HUES64 (cell line): ENCODE measurements around the gene BIVM. TPM values are rescaled to one million over a fixed set of nuclear protein-coding genes. Genes with fewer than 3 reads are reported as not detected.

ENCODE experiments used
- H3K27ac ChIP-seq: 2 replicates; pipeline ENCODE4 v1.7.0; 2013; ENCODE audit warnings: low read depth, low read length, inconsistent platforms
- H3K27me3 ChIP-seq: 2 replicates; pipeline ENCODE4 v1.6.1; 2013; ENCODE audit warnings: mild to moderate bottlenecking, low read length; ENCODE audit not compliant: insufficient read depth
- H3K36me3 ChIP-seq: 2 replicates; pipeline ENCODE4 v1.6.1; 2013; ENCODE audit warnings: mild to moderate bottlenecking, low read length; ENCODE audit not compliant: insufficient read depth
- H3K4me1 ChIP-seq: 2 replicates; pipeline ENCODE4 v1.6.1; 2013; ENCODE audit warnings: mild to moderate bottlenecking, low read length, moderate library complexity; ENCODE audit not compliant: insufficient read depth
- H3K4me3 ChIP-seq: 2 replicates; pipeline ENCODE4 v1.5.1; 2013; ENCODE audit warnings: mild to moderate bottlenecking, low read length, moderate library complexity
- H3K9ac ChIP-seq: 2 replicates; pipeline ENCODE4 v1.6.1; 2013; ENCODE audit warnings: mild to moderate bottlenecking, low read depth, low read length
- H3K9me3 ChIP-seq: 2 replicates; pipeline ENCODE4 v1.6.1; 2013; ENCODE audit warnings: low read depth, low read length; ENCODE audit not compliant: insufficient read depth
- WGBS: fragments of 150-250, 120-280 bp; methylation state at CpG from one replicate; pipeline ENCODE4 v1.1.7; 2013; ENCODE audit warnings: missing lambda C conversion rate; 5-methylcytosine and 5-hydroxymethylcytosine counted together
- polyA plus RNA-seq, 2 experiments: library from polyadenylated mRNA; stranded (reverse); fragments of 50-300 nt; gene quantifications; one replicate each; pipeline ENCODE4 v1.2.3, GENCODE V29; 2013

The BIVM gene, protein sequence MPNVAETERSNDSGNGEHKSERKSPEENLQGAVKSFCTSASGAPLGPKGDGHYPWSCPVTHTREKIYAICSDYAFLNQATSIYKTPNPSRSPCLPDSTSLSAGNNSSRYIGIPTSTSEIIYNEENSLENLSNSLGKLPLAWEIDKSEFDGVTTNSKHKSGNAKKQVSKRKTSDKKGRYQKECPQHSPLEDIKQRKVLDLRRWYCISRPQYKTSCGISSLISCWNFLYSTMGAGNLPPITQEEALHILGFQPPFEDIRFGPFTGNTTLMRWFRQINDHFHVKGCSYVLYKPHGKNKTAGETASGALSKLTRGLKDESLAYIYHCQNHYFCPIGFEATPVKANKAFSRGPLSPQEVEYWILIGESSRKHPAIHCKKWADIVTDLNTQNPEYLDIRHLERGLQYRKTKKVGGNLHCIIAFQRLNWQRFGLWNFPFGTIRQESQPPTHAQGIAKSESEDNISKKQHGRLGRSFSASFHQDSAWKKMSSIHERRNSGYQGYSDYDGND
- polyA plus RNA-seq (2013, experiment 1 of 2), result 3.6 TPM
- polyA plus RNA-seq (2013, experiment 2 of 2), result 4.9 TPM

- Histone ChIP-seq H3K4me1 (peaks cover 11% of the 10 kb centered on the region; the same call in 1 of the 2 replicates), H3K36me3 (no peaks in the 10 kb centered on the region), H3K27me3 (peaks cover 41% of the 10 kb centered on the region), H3K9ac (peak within 1 kb of the TSS; percentile 55; the same call in 1 of the 2 replicates), H3K4me3 (peak within 1 kb of the TSS; percentile 87), H3K9me3 (no peaks in the 10 kb centered on the region), H3K27ac (no peak within 1 kb of the TSS)
- under 1% methylated on average over 72 of the region's 72 CpGs for WGBS
These were observed at the start of gene BIVM, which contains the start of gene POGLUT2 for GRCh38 chr13:102798581-102799425. Gene BIVM (plus strand): TSS chr13:102799119. CDS start chr13:102807268, 8,149 bp downstream. Gene POGLUT2 (minus strand): TSS chr13:102798976. CDS start chr13:102798670, 306 bp downstream.

DNA sequence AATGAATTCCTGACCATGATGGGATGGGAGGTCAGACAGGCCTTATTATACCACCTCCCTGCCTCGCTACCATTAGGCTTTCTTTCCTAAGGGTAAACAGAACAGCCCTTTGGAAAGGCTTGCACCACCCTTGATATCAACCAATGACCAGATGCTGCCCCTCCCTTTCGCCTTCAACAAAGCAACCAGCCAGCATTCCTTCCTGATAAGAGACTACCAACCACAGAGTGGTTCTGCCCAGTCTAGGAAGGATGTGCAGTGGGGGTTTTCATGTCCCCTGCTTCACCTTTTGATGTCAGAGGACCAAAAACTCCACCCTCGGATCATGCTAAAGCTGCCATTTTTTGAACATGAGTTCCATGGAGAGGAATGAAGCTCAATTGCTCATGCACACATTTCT lies 47.0 kb upstream of the BIVM start:
- H3K9me3 ChIP-seq, result no peaks in the 10 kb centered on the region
- H3K27ac ChIP-seq, result no peak overlapping the region
- H3K36me3 ChIP-seq, result no peaks in the 10 kb centered on the region
- no peaks in the 10 kb centered on the region for H3K27me3 ChIP-seq
- WGBS, result 90% methylated on average over 3 of the region's 3 CpGs
- H3K4me3 ChIP-seq, result no peak overlapping the region
- H3K4me1 ChIP-seq, result no peaks in the 10 kb centered on the region
- no peak overlapping the region for H3K9ac ChIP-seq

DNA sequence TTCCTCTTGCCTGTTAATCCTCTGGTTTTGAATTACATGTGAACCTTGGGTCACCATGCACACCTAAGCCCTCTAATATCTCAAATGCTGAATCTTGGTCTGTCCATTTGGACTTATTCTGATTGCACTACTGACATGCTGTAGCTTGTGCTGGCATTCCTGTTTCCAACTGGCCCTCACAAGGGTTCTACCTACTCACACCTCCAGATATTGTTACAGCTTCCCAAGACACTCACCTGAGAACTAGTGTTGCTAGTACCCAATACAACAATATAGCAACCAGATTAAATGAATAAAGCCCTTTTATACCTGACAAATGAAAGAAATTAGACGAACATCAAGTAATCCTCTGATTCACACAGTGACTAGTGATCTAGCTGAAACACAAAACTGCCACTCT lies 41.9 kb upstream of the BIVM start:
- 100% methylated on average over 1 of the region's 1 CpG for WGBS
- no peaks in the 10 kb centered on the region for H3K9me3 ChIP-seq
- no peak overlapping the region for H3K9ac ChIP-seq
- peaks cover 4% of the 10 kb centered on the region; the same call in 1 of the 2 replicates for H3K4me1 ChIP-seq
- H3K36me3 ChIP-seq, result no peaks in the 10 kb centered on the region
- no peaks in the 10 kb centered on the region for H3K27me3 ChIP-seq
- no peak overlapping the region for H3K4me3 ChIP-seq
- H3K27ac ChIP-seq, result no peak overlapping the region

DNA sequence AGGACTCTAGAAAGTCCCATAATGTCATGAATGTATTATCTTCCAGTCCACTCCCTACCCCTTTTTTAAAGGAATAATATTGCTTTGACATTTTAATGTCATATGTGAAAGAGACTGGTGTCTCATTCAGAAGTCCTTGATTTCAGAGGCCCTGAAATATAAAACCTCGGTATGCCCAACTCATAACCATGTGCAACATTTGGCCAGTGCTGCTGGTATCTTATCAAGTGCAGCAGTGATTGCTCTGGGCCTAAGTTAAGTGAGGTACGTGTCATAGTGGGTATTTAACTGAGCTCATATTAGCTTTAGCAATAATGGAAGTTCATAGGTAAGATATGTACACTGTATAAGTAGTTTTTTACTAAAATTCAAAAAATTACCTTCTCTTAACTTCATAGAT lies 40.1 kb upstream of the BIVM start:
- H3K36me3 ChIP-seq, result no peaks in the 10 kb centered on the region
- H3K4me3 ChIP-seq, result no peak overlapping the region
- no peak overlapping the region for H3K9ac ChIP-seq
- 93% methylated on average over 2 of the region's 2 CpGs for WGBS
- H3K4me1 ChIP-seq, result peaks cover 4% of the 10 kb centered on the region; the same call in 1 of the 2 replicates
- no peaks in the 10 kb centered on the region for H3K27me3 ChIP-seq
- no peak overlapping the region for H3K27ac ChIP-seq
- no peaks in the 10 kb centered on the region for H3K9me3 ChIP-seq

DNA sequence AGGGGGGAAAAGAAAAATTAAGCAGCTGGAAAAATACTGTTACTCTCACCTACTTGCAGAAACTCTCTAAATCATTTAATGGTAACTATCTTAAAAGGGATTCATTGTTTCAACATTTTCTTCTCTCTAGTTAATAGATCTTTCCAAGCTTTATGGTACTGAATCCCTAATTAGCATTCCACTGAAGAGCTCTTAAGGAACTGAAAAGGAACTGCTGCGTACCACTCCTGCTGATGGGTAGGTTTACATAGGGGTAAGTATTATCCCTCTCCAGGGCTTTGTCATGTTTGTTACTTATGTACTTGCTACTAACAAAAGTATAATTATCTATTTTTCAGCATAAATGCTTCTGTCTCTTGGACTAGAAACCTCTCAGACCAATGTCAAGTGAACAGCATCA lies 37.8 kb upstream of the BIVM start:
- no peak overlapping the region for H3K9ac ChIP-seq
- WGBS, result no CpG with 5 or more reads among the region's 1 CpG
- H3K4me1 ChIP-seq, result peaks cover 4% of the 10 kb centered on the region; the same call in 1 of the 2 replicates
- H3K36me3 ChIP-seq, result peaks cover 6% of the 10 kb centered on the region
- no peaks in the 10 kb centered on the region for H3K27me3 ChIP-seq
- H3K4me3 ChIP-seq, result no peak overlapping the region
- H3K9me3 ChIP-seq, result no peaks in the 10 kb centered on the region
- H3K27ac ChIP-seq, result no peak overlapping the region

DNA sequence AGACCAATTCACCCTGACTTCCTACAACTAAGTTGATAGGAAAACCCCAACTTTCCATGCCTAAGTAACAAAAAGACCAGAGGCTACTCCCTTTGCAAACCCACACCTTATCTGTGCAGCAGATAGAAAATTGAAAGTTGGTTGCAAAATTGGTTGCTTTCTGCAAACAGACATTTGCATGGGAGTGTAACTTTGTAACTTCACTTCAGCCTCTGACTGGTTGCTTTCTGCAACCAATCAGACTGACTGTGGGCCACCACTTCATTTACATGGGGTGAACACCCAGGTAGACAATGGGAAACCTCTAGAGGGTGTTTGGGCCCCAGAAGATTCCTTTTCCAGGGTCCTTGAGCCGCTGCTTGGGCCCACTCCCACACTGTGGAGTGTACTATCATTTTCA lies 35.2 kb upstream of the BIVM start:
- Histone ChIP-seq H3K27ac (no peak overlapping the region), H3K9me3 (no peaks in the 10 kb centered on the region)
- 91% methylated on average over 1 of the region's 1 CpG for WGBS

DNA sequence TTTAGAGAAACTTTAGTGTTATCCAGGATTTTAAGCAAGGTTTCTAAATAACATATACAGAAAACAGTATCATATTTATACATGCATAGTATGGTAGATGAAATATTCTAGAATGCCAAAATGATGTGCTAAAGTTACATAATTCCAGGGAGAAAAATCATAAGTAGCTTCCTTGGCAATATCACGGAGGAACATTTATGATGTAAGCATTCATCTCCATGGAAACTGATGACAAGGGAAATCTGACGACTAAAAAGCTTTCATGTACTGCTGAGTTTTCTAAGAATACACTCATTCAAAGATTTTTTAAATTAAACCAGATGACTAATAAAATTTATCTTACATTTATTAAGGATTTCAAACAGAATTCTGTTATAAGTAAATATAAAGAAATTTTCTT lies 30.0 kb upstream of the BIVM start:
- Histone ChIP-seq H3K27ac (no peak overlapping the region), H3K9me3 (no peaks in the 10 kb centered on the region), H3K4me3 (no peak overlapping the region), H3K9ac (no peak overlapping the region), H3K4me1 (no peaks in the 10 kb centered on the region), H3K27me3 (peaks cover 13% of the 10 kb centered on the region), H3K36me3 (peaks cover 22% of the 10 kb centered on the region)
- WGBS, result 96% methylated on average over 2 of the region's 2 CpGs

More for the DNA sequence above, 35.2 kb upstream of the BIVM start:
- no peak overlapping the region for H3K4me3 ChIP-seq
- H3K27me3 ChIP-seq, result no peaks in the 10 kb centered on the region
- H3K4me1 ChIP-seq, result peaks cover 4% of the 10 kb centered on the region; the same call in 1 of the 2 replicates
- H3K9ac ChIP-seq, result no peak overlapping the region
- H3K36me3 ChIP-seq, result peaks cover 22% of the 10 kb centered on the region

DNA sequence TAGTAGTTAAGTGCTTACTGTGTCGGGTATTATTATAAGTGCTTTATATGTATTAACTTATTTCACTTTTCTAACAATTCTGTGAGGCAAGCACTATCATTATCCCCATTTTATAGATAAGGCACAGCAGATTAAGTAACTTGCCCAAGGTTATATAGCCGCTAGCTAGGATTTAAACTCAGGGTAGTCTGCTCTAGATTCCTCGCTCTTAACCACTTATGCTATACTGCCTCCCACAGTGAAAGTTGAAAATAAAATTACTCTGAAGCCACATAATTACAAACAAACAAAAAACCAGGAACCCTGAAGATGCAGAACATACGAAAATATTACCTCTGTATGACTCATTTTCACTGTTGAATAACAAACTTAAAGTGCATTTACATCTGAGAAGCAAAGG lies 29.2 kb upstream of the BIVM start:
- Histone ChIP-seq H3K27ac (no peak overlapping the region), H3K4me3 (no peak overlapping the region), H3K4me1 (no peaks in the 10 kb centered on the region), H3K36me3 (peaks cover 22% of the 10 kb centered on the region), H3K9me3 (no peaks in the 10 kb centered on the region), H3K9ac (no peak overlapping the region), H3K27me3 (peaks cover 21% of the 10 kb centered on the region)
- WGBS, result 84% methylated on average over 3 of the region's 4 CpGs

GRCh38 chr13:102770435-102770834 lies 28.5 kb upstream of the BIVM start:
- no peak overlapping the region for H3K4me3 ChIP-seq
- H3K9ac ChIP-seq, result no peak overlapping the region
- 93% methylated on average over 2 of the region's 2 CpGs for WGBS
- peaks cover 22% of the 10 kb centered on the region for H3K36me3 ChIP-seq
- peaks cover 21% of the 10 kb centered on the region for H3K27me3 ChIP-seq
- H3K4me1 ChIP-seq, result no peaks in the 10 kb centered on the region
- H3K27ac ChIP-seq, result no peak overlapping the region
- H3K9me3 ChIP-seq, result no peaks in the 10 kb centered on the region

- Histone ChIP-seq H3K36me3 (peaks cover 11% of the 10 kb centered on the region; the same call in 1 of the 2 replicates), H3K9ac (no peak overlapping the region), H3K4me1 (no peaks in the 10 kb centered on the region), H3K4me3 (no peak overlapping the region), H3K9me3 (no peaks in the 10 kb centered on the region), H3K27me3 (peaks cover 21% of the 10 kb centered on the region), H3K27ac (no peak overlapping the region)
- 92% methylated on average over 6 of the region's 6 CpGs for whole genome bisulfite sequencing
These were observed 27.4 kb upstream of the BIVM start for GRCh38 chr13:102771298-102772041.
